A549 treated with Mapracorat at 1 μM for 4 hours (cell line): Measurements from ENCODE around the gene MAP3K15. TPM values are rescaled to one million over a fixed set of nuclear protein-coding genes. Genes with fewer than 3 reads are reported as not detected.

ENCODE experiments used
- total RNA-seq: library from RNA; stranded (reverse); fragments of 200-300 nt; extraction: Qiagen RNA extraction; gene quantifications from 5 replicates; pipeline ENCODE4 v1.2.3, GENCODE V29; 2022

MAP3K15 gene, protein sequence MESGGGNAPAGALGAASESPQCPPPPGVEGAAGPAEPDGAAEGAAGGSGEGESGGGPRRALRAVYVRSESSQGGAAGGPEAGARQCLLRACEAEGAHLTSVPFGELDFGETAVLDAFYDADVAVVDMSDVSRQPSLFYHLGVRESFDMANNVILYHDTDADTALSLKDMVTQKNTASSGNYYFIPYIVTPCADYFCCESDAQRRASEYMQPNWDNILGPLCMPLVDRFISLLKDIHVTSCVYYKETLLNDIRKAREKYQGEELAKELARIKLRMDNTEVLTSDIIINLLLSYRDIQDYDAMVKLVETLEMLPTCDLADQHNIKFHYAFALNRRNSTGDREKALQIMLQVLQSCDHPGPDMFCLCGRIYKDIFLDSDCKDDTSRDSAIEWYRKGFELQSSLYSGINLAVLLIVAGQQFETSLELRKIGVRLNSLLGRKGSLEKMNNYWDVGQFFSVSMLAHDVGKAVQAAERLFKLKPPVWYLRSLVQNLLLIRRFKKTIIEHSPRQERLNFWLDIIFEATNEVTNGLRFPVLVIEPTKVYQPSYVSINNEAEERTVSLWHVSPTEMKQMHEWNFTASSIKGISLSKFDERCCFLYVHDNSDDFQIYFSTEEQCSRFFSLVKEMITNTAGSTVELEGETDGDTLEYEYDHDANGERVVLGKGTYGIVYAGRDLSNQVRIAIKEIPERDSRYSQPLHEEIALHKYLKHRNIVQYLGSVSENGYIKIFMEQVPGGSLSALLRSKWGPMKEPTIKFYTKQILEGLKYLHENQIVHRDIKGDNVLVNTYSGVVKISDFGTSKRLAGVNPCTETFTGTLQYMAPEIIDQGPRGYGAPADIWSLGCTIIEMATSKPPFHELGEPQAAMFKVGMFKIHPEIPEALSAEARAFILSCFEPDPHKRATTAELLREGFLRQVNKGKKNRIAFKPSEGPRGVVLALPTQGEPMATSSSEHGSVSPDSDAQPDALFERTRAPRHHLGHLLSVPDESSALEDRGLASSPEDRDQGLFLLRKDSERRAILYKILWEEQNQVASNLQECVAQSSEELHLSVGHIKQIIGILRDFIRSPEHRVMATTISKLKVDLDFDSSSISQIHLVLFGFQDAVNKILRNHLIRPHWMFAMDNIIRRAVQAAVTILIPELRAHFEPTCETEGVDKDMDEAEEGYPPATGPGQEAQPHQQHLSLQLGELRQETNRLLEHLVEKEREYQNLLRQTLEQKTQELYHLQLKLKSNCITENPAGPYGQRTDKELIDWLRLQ (N-terminal part only)
- 1.7 to 2.2 TPM (median 2.0 TPM) in 5 replicates for total RNA-seq

DNA sequence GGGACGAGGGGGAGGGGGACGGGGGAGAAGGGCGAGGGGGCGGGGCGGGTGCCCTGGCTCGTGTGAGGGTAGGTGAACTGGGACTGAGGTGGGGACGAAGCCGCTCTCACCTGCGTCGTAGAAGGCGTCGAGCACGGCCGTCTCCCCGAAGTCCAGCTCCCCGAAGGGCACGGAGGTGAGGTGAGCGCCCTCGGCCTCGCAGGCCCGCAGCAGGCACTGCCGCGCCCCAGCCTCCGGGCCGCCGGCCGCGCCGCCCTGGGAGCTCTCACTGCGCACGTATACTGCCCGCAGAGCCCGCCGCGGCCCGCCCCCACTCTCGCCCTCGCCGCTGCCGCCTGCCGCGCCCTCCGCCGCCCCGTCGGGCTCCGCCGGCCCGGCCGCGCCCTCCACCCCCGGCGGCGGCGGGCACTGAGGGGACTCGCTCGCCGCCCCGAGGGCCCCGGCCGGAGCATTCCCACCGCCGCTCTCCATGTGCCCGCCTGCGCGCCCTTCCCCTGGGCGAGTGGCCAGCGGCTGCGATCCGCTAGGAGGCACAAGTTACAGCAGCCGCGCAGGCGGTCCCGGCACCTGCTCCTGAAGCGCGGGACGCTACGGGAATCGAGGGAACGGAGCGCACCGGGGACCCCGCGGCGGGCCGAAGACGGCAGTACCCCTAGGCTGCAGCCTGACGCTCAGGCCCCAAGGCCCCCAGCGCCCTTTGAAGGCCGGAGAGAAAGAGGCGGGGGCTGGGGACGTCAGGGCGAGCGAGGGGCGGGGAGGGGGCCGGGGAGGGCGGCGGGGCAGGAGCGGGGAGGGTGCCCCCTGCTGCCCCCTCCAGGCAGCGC lies at the start of gene MAP3K15:
Gene MAP3K15 (minus strand): TSS at position 718 of the 824 bp plus-strand sequence. CDS start 247 bp downstream, at position 471.

DNA sequence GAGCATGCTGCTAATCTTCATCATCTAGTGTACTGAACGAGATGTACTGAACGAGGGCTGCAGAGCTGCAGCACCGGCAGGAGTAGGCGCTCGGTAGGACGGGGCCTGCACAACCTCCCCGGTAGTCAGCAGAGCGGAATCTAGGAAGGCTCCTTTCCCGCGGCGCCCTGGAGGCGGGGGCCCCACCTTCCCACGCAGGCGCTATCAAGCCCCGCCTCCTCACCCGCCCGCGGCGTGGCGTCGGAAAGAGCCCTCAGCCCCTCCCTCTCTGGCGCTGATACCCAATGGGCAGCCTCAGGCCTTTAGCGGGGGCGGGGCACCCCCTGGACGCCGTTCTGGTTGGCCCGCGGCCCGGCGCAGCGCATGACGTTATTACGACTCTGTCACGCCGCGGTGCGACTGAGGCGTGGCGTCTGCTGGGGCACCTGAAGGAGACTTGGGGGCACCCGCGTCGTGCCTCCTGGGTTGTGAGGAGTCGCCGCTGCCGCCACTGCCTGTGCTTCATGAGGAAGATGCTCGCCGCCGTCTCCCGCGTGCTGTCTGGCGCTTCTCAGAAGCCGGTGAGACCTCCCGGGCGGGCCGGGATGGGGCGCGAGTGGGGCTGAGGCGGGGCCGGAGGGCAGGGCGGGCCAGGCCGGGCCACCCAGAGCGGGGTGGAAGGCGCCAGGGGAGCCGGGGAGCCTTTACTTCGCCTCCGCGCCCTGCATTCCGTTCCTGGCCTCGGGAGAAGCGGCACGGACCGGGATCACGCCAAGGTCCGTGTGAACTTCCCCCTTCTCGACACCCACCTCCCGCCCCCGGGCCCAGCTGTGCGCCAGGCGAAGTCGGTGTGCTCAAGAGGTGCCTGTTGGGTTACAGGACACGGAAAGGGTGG lies 171.5 kb downstream of the MAP3K15 start, which contains the start of gene PDHA1:
Gene PDHA1 (plus strand): TSS at position 393 of the 874 bp plus-strand sequence. CDS start 111 bp downstream, at position 504.

Other genes starting within 250 kb of the MAP3K15 start
- 268 to 316 TPM (median 290 TPM) in 5 replicates for gene PDHA1, start 171.6 kb downstream of the MAP3K15 start, total RNA-seq